Psoas muscle (tissue), 8 donors: ENCODE results near the gene MKRN2OS. TPM values are rescaled to one million over a fixed set of nuclear protein-coding genes. Genes with fewer than 3 reads are reported as not detected.

Source experiments
- ATAC-seq, 4 donors: fragments of 200-7000 bp; cut with Tn5 transposase; one replicate each; pipeline ENCODE4 v1.9.1; 2020; ENCODE audit warnings: moderate library complexity in 3 of 4, mild to moderate bottlenecking in 2 of 4
- DNase-seq, 2 donors: peaks; one replicate each; pipeline ENCODE4 v3.0.0-alpha.2; 2020
- H3K27ac ChIP-seq: fragments of 200-600 bp; one replicate; pipeline ENCODE4 v1.8.0; 2022
- H3K27me3 ChIP-seq, 3 donors: fragments of 200-600 bp in 1 of 3; one replicate each; pipeline versions ENCODE4 v1.6.1 to v1.8.0; 2013 to 2022; ENCODE audit warnings: low read length in 2 of 3, mild to moderate bottlenecking in 2 of 3, moderate library complexity in 1 of 3; ENCODE audit not compliant: insufficient read depth in 3 of 3
- H3K36me3 ChIP-seq, 2 donors: fragments of 200-600 bp in 1 of 2; one replicate each; pipeline versions ENCODE4 v1.6.1 to v1.8.0; 2013 to 2022; ENCODE audit warnings: low read depth in 1 of 2, mild to moderate bottlenecking in 1 of 2, moderate library complexity in 1 of 2; ENCODE audit not compliant: insufficient read depth in 1 of 2
- H3K4me1 ChIP-seq: fragments of 200-600 bp; one replicate; pipeline ENCODE4 v1.8.0; 2022
- H3K4me3 ChIP-seq: fragments of 200-600 bp; one replicate; pipeline ENCODE4 v1.8.0; 2022; ENCODE audit warnings: mild to moderate bottlenecking
- H3K9me3 ChIP-seq: fragments of 200-600 bp; one replicate; pipeline ENCODE4 v1.8.0; 2022
- CTCF ChIP-seq: fragments of 200-600 bp; IDR thresholded peaks from one replicate; pipeline ENCODE4 v1.8.0; 2022; ENCODE audit warnings: antibody characterized with exemption
- WGBS, 3 donors: extraction: QIAGEN DNeasy Blood & Tissue Kit; methylation state at CpG; one replicate each; pipeline versions ENCODE4 v1.1.6 to v1.1.7; 2013; 5-methylcytosine and 5-hydroxymethylcytosine counted together
- intact Hi-C, 2 donors: fragments of 100-400 bp; cut with DNase I; formaldehyde crosslinking; loops; one replicate each; pipeline versions ENCODE4 v1.11.0 to v1.14.2; 2022
- polyA plus RNA-seq, 3 donors: library from polyadenylated mRNA; stranded (reverse); fragments of 200-250 nt; gene quantifications; one replicate each; pipeline ENCODE4 v1.2.3, GENCODE V29; 2013
- total RNA-seq, 4 donors: library from RNA; stranded (reverse); fragmentation: NEBNext Ultra II Directional in 2 of 4; extraction: Animal tissue kit (Norgen Biotek cat#: 25700) in 2 of 4; gene quantifications; one replicate each; pipeline versions ENCODE4 v1.2.1 to v1.2.4, GENCODE V29; 2021 to 2023
- donor health status: healthy with polysubstance abuse.
- donor health status: DM: no; HTN: no; CAD: no; lungs with moderate emphysema.
- donor health status: Bipolar disorder and iron deficiency.
- donor health status: healthy.
- donor health status: DM: yes; HTN: yes; CAD: no.
- donor health status: DM: no; HTN: no; CAD: no.
- donor health status: DM: no; HTN: no; CAD: no.
- donor health status: DM: yes; HTN: yes; CAD: no.

Gene MKRN2OS
- total and polyA plus RNA-seq, 7 donors = 0.16 to 1.5 (median 0.48) TPM; not detected in 2

GRCh38 chr3:12532182-12532581, 13.1 kb downstream of the MKRN2OS start:
- no peak for TF ChIP-seq CTCF
- no peak overlapping the region for H3K27ac ChIP-seq
- WGBS, 3 donors = 85 to 91% (median 89%) methylated on average over 5 of the region's 5 CpGs
- no peaks in the 10 kb centered on the region for H3K27me3 ChIP-seq
- peaks cover 1% of the 10 kb centered on the region for H3K4me1 ChIP-seq
- H3K9me3 ChIP-seq = no peaks in the 10 kb centered on the region
- H3K36me3 ChIP-seq = peaks cover 10 to 44% of the 10 kb centered on the region in 2 donors
- intact Hi-C loops = no loop called here
- ATAC-seq (no peak), DNase-seq (no peak)
- no peak overlapping the region for H3K4me3 ChIP-seq

- WGBS, 3 donors = 60 to 75% (median 65%) methylated on average over 3 of the region's 3 CpGs
- TF ChIP-seq CTCF = no peak
- no peaks in the 10 kb centered on the region for H3K27me3 ChIP-seq
- peaks cover 10 to 34% of the 10 kb centered on the region in 2 donors for H3K36me3 ChIP-seq
- DNase-seq (no peak), ATAC-seq (peak; percentile 47 to 71 (median 62))
- H3K9me3 ChIP-seq = no peaks in the 10 kb centered on the region
- H3K4me1 ChIP-seq = peaks cover 11% of the 10 kb centered on the region
- no peak overlapping the region for H3K4me3 ChIP-seq
- H3K27ac ChIP-seq = no peak overlapping the region
- intact Hi-C loops = no loop called here
Observed at GRCh38 chr3:12527757-12528143, 17.5 kb downstream of the MKRN2OS start.

GRCh38 chr3:12522721-12523120, 22.6 kb downstream of the MKRN2OS start:
- H3K4me1 ChIP-seq = peaks cover 18% of the 10 kb centered on the region
- H3K27me3 ChIP-seq = no peaks in the 10 kb centered on the region
- H3K9me3 ChIP-seq = no peaks in the 10 kb centered on the region
- intact Hi-C loops = no loop called here
- no peak overlapping the region for H3K4me3 ChIP-seq
- DNase-seq (peak; percentile 24 to 77), ATAC-seq (peak; percentile 85 to 95 (median 88))
- peak; percentile 50 for TF ChIP-seq CTCF
- WGBS, 3 donors = 62 to 86% (median 76%) methylated on average over 1 of the region's 1 CpG
- peak overlapping the region; percentile 60 for H3K27ac ChIP-seq
- peaks cover 2 to 26% of the 10 kb centered on the region in 2 donors for H3K36me3 ChIP-seq

- 91 to 98% (median 96%) methylated on average over 2 of the region's 2 CpGs for WGBS, 3 donors
- Histone ChIP-seq H3K4me3 (no peak overlapping the region), H3K27me3 (no peaks in the 10 kb centered on the region), H3K36me3 (peaks cover 1 to 26% of the 10 kb centered on the region in 2 donors), H3K27ac (no peak overlapping the region), H3K9me3 (no peaks in the 10 kb centered on the region), H3K4me1 (peaks cover 10% of the 10 kb centered on the region)
- TF ChIP-seq CTCF = no peak
- DNase-seq = no peak
- intact Hi-C loops = no loop called here
- ATAC-seq = no peak
Observed at GRCh38 chr3:12521010-12521409, 24.3 kb downstream of the MKRN2OS start.

- DNase-seq (no peak), ATAC-seq (no peak)
- no peak for TF ChIP-seq CTCF
- 73 to 94% (median 91%) methylated on average over 6 of the region's 6 CpGs for WGBS, 3 donors
- intact Hi-C loops = no loop called here
- Histone ChIP-seq H3K9me3 (no peaks in the 10 kb centered on the region), H3K27me3 (no peaks in the 10 kb centered on the region), H3K4me3 (no peak overlapping the region), H3K27ac (no peak overlapping the region), H3K36me3 (peaks cover 0 to 26% of the 10 kb centered on the region in 2 donors), H3K4me1 (peaks cover 22% of the 10 kb centered on the region)
Observed at GRCh38 chr3:12518261-12519028, 26.9 kb downstream of the MKRN2OS start.
